ENCODE results near the gene VENTX.

The VENTX gene, protein sequence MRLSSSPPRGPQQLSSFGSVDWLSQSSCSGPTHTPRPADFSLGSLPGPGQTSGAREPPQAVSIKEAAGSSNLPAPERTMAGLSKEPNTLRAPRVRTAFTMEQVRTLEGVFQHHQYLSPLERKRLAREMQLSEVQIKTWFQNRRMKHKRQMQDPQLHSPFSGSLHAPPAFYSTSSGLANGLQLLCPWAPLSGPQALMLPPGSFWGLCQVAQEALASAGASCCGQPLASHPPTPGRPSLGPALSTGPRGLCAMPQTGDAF

DNA sequence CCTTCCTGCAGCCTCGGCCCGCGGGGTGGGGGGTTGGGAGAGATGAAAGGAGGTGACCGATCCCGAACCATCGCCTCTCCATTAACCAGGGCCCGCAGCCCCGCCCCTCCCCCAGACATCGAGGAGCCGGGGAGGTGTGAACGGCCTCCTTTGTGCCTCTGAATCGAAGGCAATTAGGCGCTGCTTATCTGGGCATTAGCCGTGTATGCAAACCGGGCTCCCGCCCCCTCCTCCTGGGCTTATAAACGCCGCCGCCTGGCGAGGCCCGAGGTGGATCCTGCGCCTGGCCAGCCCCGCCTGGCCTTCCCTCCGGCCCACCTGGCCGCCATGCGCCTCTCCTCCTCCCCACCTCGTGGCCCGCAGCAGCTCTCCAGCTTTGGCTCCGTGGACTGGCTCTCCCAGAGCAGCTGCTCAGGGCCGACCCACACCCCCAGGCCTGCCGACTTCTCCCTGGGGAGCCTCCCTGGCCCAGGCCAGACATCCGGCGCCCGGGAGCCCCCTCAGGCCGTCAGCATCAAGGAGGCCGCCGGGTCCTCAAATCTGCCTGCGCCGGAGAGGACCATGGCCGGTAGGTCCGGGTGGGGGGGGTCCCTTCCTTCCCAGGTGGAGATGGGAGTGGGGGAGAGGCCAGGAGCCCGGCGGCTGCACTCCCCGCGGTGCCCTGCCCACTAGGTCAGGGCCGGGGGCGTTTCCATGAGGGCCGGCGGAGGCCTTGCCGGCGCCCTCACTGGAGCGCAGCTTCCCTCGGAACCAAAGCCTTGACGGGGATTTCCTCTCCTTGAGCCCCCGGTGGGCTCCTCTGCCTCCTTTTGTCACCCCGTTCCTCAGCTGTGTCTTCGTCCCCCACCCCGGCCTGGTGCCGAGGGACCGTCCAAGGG is at the start of gene VENTX:
TSS of gene VENTX (plus strand) at position 268 of the 878 bp plus-strand sequence. CDS start at position 328, 60 bp downstream.
- Histone ChIP-seq H3K27ac (peak within 1 kb of the TSS in 8 of 21 experiments; percentile 15 to 74 (median 37)), H3K4me3 (peak within 1 kb of the TSS in 6 of 7 experiments; percentile 4 to 27 (median 20))

DNA sequence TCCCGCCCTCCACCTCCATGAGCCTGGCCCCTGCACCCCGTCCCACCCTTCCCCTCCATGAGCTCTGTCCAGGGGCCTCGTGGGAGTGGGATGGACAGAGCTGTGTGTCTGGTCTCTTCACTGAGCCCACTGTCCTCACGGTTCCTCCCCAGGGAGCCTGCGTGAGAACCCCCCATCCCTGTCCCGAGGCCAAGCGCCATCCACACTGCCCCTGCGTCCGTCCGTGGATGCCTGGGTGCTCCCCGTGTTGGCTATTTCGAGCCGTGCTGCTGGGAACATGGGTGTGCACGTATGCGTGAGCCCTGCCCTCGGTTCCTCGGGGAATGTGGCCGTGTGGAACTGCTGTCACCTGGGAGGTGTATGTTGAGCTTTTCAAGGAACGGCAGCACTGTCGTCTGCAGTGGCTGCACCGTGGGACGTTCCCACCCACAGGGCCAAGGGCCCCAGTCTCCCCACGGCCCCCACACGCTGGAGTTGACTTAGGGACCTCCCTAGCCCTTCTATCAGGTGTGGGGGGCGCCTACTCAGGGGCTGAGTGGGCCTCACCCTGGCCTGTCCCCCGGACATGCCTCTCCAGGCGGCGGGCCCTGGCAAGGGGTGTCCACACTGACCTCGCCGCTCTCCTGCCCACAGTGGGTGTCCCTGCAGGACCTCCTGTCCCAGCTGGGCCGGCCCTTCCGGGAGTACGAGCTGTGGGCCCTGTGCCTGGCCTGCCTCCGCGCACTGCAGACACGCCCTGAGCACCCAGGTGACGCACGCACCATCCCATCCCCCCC is 49.6 kb upstream of the VENTX start:
- H3K27ac ChIP-seq: no peak overlapping the region
- no peak overlapping the region for H3K4me3 ChIP-seq

DNA sequence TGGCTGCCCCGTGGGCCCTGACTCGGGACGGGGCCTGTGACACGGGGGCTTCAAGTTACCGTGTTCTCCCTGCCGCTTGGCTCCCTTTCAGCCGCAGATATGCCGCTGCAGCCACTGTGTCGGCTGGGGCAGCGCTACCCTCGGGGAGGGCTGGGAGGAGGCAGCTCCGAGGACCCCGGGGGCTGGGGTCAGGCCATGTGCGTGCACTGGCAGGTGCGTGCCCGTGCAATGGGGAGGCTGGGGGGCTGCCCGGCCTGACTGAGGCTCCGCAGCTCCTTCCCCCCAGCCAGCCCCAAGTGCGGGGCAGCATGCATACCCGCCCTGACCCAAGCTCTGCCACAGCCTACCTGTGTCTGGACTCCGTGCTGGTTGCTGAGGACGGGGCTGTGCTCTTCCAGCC is 48.4 kb upstream of the VENTX start:
- H3K4me3 ChIP-seq: no peak overlapping the region
- no peak overlapping the region for H3K27ac ChIP-seq

DNA sequence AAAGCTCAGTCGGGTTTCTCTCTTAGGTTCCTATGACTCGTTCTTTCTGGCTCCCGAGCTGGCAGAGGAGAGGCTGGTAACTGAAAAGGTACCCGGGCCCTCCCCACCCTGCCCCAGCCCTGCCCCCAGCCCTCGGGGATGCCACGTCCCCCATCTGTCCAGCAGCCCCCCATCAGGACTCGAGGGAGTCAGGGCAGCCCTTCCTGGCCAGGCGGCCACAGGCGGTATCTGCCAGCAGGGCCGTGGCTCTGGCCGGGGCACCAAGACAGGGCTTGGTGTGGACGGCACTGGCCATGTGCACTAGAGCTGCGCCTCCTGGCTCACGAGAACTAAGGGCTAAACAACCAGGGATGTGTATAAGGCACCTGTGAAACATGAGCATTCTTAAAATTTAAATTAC is 47.9 kb upstream of the VENTX start:
- H3K4me3 ChIP-seq: no peak overlapping the region
- H3K27ac ChIP-seq: no peak overlapping the region

DNA sequence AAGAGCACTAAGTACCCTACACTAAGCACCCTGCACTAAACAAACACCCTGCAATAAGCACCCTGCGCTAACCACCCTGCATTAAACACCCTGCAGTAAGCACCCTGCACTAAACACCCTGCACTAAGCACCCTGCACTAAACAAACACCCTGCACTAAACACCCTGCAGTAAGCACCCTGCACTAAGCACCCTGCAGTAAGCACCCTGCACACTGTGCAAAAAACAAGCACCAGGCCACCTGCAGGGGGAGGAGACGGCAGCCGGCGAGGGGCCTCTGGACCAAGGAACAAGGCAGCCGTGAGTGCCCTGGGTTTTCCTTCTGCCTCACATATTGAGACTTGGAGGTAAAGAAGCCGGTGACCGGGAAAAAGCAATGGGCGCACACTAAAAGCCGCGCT is 47.4 kb upstream of the VENTX start:
- H3K4me3 ChIP-seq: no peak overlapping the region

DNA sequence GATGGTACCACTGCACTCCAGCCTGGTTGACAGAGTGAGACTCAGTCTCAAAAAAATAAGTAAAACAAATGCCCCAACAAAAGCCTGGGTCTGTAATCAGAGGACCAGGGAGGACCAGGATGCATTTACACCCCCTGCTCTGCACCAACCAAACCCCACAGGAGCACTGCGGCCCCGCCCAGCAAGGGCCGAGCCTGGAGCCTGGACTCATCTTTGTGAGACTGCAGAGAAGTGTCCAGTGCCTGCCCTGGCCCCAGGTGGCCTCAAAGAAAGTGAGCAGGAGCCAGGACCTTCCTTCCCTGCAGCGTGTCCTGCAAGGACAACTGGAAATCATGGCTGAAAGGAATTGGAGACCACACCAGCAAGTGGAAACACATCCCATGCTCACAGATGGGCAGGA is 46.0 kb upstream of the VENTX start:
- H3K4me3 ChIP-seq: no peak overlapping the region
- H3K27ac ChIP-seq: no peak overlapping the region

More for the DNA sequence above, 47.4 kb upstream of the VENTX start:
- no peak overlapping the region for H3K27ac ChIP-seq

DNA sequence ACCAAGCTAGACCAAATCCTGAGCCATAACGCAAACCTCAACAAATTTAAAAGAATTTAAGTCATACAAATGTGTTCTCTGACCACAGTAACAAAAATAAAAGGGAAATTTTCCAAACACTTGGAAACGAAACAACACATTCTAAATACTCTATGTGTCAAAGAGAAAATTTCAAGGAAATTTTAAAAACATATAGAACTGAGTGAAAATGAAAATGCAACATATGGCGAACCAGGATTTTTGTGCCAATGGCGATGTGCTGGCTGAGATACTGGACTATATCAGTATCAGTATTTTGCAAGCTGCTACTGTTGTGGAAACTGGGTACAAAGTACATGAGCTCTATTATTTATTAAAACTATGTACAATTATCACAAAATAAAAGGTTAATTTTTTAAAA is 43.5 kb upstream of the VENTX start:
- Histone ChIP-seq H3K27ac (no peak overlapping the region), H3K4me3 (no peak overlapping the region)

DNA sequence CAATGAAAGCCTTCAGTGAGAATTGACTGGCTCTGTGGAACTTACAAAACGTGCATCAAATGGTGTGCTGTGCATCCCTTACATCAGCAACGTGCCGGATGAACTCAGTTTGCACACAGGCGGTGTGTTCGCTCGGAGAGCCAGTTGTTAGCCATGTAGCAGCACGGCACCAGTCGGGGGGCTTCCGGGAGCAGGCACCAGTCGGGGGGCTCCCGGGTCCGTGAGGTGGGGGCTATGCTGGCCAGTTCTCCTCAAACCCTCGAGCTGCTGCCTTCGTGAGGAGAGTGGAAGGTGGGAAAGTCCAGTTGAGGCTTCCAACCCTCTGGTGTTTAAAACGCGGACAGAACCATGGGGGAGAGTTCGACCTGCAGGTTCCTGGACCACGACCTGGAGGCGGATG is 42.6 kb upstream of the VENTX start:
- H3K4me3 ChIP-seq: no peak overlapping the region
- no peak overlapping the region for H3K27ac ChIP-seq

DNA sequence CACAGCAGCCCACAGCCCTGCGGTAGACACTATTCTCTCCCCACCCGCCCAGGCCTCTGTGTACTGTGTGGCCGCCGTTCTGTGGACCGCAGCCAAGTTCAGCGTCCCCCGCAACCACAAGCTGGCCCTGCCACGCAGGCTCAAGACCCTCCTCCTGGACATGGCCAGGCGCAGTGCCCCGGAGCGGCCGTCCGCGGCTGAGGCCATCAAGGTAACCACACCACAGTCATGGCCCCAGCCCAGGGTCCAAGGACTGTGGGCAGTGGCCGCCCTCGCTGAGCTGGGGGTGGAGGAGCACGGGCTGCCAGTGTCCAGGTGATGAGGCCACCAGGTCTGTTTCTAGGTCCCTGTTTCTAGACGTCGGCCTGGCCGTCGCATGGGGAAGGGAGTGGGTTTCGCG is 42.0 kb upstream of the VENTX start:
- Histone ChIP-seq H3K4me3 (no peak overlapping the region), H3K27ac (no peak overlapping the region)

DNA sequence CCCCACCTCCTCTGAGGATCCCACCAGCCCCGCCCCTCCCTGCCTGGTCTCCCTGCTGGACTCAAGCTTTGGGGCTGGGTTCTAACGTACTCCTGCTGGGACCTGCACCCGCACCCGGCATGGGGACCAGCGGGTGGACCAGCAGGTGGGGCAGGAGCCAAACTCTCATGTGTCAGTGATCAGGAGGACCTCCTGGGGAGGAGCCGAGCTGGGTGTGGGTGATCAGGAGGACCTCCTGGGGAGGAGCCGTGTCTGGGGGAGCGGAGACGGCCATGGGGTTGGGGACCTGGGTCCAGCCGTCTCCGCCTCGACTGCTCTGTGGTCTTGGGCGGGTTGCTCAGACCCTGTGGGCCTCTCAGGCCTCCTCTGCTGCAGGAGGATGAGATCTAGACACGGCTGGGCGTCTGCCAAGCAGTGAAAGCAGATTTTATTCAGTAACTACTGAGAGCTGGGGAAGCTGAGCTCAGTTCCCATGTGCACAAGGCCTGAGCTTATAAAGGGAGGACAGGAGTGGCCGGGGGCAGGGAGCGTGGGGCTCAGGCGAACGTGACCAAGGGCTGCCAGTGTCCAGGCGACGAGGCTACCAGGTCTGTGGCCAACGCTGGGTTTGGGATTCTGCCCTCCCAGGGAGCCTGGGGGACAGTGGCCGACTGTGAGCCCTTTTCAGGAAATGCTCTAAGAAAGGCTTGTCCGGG is 41.3 kb upstream of the VENTX start:
- Histone ChIP-seq H3K4me3 (no peak overlapping the region), H3K27ac (no peak overlapping the region)

DNA sequence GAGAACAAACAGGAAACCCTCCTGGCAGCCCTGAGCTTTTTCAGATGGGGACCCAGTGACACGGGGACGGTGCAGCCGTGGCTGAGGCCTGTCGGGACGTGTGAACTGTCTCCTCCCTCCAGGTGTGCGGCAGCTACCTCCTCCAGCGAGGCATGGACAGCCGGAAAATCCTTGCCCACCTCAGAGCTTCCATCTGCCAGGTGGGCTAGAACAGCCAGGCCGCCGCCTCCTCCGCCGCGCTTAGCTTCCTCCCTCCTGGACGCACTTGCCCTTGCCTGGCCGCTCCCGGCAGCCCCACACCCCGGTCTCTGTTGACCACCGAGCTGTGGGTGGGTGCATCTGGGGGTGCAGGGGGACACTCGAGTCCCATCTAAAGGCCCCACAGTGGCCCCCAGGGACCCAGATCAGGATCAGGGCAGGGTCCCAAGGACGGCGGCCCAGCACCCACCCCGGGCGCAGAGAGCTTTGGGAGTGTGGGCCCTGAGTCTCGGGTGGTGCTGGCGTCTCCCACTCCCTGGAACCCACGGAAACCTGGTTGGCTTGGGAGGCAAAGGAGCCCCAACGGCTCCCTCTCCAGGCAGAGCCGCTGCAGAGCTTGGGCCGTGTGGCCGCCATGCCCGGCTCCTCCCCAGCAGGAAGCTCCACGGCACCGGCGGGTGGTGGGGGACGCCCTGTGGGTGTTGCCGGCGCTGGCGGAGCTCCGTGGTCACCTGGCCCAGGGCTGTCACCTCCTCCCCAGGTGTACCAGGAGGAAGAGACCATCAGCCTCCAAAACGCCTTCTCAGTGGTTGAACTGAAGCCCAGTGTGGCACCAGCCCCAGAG is 40.5 kb upstream of the VENTX start:
- Histone ChIP-seq H3K4me3 (no peak overlapping the region), H3K27ac (no peak overlapping the region)

DNA sequence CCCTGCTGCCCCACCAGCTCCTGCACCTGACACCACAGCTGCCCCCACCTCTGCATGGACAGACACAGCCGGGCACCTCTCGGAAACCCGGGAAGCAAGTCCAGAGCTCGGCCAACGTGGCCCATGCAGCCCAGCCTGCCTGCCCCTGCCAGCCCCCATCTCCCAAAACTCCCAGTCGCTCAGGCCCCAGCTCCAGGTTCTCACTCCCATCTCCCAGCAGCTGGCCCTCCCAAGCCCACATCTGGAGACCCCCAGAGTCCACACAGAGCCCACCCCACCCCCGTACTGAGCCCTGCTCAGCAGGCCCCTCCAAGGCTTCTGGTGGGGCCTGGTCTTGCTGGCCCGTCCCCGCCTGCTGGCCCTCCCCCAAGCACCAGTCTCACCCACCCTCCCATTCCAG is 39.9 kb upstream of the VENTX start:
- H3K4me3 ChIP-seq: no peak overlapping the region
- H3K27ac ChIP-seq: no peak overlapping the region

DNA sequence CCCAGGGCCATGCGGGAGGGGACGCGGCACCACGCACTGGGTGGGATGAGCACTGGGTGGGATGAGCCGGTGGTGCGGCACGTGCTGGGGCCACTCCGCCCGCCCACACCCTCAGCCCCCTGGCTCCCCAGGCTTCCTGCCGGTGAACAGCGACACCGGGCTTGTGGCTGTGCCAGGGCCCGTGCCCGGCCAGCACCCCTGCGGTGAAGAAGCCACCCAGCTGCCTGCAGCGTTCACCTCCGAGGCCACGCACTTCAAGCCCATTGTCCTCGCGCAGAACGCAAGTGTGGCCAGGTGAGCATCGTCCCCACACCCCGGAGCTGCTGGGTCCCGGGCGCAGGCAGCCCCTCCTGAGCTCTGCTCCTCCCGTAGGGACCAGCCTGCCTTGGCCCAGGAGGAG is 39.4 kb upstream of the VENTX start:
- no peak overlapping the region for H3K27ac ChIP-seq
- no peak overlapping the region for H3K4me3 ChIP-seq

DNA sequence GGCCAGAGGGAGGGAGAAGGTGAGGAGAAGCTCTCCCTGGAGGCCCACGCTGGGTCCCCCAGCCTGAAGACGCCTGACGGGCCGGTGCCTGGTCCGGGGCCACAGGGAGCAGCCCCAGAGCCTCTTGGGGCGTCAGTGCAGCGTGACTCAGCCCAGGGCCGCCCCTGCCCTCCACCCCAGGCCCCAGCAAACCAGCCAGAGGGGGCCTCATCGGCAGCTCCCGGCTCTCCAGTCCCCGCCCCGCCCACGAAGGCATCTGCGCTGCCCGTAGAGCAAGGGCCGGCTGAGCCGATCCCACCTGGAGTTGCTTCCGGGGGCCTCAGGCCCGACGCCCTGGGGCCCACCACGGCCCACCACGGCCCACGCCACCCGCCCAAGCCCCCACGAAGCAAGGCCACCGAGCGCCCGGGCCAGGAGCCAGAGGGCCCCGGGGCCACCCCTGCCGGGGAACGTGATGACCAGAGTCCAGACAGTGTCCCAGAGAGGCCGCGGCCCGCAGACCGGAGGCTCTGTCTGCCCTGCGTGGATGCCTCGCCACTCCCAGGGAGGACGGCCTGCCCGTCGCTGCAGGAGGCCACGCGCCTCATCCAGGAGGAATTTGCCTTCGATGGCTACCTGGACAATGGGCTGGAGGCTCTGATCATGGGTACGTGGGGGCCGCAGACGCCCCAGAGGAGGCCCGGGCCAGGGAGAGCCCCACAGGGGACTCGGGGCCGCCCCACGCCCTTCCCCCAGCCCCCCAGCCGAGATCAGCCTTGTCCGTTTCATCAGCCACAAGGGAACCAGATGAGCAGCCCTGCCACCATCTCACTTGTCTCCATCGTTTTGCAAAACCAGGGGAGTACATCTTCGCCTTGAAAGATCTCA is 38.8 kb upstream of the VENTX start:
- Histone ChIP-seq H3K27ac (no peak overlapping the region), H3K4me3 (no peak overlapping the region)

DNA sequence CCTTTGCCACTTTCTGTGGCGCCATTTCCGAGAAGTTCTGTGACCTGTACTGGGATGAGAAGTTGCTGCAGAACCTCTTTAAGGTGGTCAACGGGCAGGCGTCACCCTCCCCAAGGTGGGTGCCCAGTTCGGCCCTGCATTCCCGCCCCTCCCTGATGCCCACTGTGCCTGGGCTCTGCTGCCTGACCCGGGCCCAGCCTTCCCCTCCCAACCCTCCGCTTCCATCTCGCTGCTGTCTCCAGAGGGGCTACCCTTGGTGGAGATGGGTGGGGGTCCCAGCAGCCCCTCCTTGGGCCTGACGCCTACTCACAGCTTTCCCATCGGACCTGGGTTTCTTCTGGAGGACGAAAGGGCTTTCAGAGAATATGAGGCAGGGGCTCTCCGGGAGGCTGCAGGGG is 38.2 kb upstream of the VENTX start:
- H3K27ac ChIP-seq: no peak overlapping the region
- no peak overlapping the region for H3K4me3 ChIP-seq

DNA sequence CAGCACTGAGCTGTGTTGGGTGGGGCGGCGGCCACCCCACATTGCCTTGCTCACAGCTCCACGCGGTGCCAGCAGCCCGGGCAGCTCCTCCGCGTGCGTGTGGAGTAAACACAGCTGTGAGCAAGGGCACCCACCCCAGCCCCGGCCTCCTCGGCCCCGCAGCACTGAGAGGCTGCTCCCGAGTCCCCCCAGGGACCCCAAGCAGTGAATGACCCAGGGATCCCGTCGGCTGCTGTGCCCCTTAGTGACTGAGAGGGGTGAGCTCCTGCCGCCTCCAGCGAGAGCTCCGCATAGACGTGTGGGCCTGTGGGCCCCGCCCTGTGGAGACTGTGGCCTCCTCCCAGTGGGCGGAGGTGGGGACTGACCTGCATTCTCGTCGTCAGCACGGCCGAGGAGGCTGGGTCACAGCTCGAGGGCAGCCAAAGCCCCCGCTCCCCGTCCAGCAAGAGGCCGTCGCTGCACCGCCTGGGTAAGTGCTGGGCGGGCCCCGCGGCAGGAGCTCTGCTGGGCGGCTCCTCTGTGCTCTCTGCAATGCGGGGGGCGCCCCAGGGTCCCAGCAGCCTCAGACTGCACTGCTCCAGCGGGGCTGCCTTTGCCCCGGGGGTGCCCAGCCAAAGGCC is 37.6 kb upstream of the VENTX start:
- Histone ChIP-seq H3K27ac (no peak overlapping the region), H3K4me3 (no peak overlapping the region)

DNA sequence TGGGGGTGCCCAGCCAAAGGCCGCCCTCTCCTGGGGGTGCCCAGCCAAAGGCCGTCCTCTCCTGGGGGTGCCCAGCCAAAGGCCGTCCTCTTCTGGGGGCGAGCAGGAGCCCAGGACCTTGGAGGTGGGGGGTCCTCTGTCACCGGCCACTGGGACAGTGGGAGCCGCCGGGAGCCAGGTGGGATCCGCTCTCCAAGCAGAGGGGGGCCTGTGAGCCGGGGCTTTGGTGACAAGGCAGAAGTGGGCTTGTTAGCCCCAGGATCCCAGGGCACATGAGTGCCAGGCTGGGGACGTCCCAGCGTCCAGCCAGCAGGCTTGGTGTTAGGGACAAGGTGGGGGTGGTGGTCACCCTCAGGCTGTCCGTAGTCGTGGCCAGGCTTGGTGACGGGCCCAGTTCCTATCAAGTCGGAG is 37.0 kb upstream of the VENTX start:
- Histone ChIP-seq H3K27ac (no peak overlapping the region), H3K4me3 (no peak overlapping the region)

Measured in skin epidermis (tissue), 12 donors.